ENCODE data around the gene SP7. TPM values are rescaled to one million over a fixed set of nuclear protein-coding genes. Genes with fewer than 3 reads are reported as not detected.

The SP7 gene
- total and polyA plus RNA-seq, 9 of the 15 experiments (the other 6 are each of a cell fraction or from before 2014, with no cell fraction given): 0.04 TPM; not detected in 8

- TF ChIP-seq CREB3L1 (IDR thresholded peaks at IDR 0.05; ENCODE audit: borderline replicate concordance, low read depth): 0 out of 2 replicates have a peak, but pooled peaks have one; percentile 26
- TF ChIP-seq ZNF384 (IDR thresholded peaks at IDR 0.05; ENCODE audit: low read depth, low read length): peak; percentile 29; the same call in 1 of the 2 replicates
- no peak for TF ChIP-seq ZNF764 (CRISPR knock-in tag; IDR thresholded peaks at IDR 0.05; ENCODE audit: low read depth)
- 0 out of 2 replicates have a peak, but pooled peaks have one; percentile 14 for TF ChIP-seq MEF2D (tag; conservative IDR thresholded peaks at IDR 0.05; ENCODE audit: low read depth)
- TF ChIP-seq LEF1 (IDR thresholded peaks at IDR 0.05): peak; percentile 81
- TF ChIP-seq NFATC3 (IDR thresholded peaks at IDR 0.05): peak; percentile 28; the same call in 1 of the 2 replicates
- no peak for TF ChIP-seq ZBTB12 (CRISPR knock-in tag; IDR thresholded peaks at IDR 0.05)
- TF ChIP-seq ARID1B (IDR thresholded peaks at IDR 0.05): peak; percentile 78
- TF ChIP-seq THRB (CRISPR knock-in tag; conservative IDR thresholded peaks at IDR 0.05): 0 out of 2 replicates have a peak, but pooled peaks have one; percentile 50
- peak; percentile 22; the same call in 1 of the 2 replicates for TF ChIP-seq RAD51 (IDR thresholded peaks at IDR 0.05; ENCODE audit: borderline replicate concordance, low read depth)
- TF ChIP-seq SNAPC5 (CRISPR knock-in tag; IDR thresholded peaks at IDR 0.05): no peak
- peak in 1 of 2 experiments; percentile 84; a peak in 2 of 4 replicates for TF ChIP-seq HDAC1 (IDR thresholded peaks at IDR 0.05)
- peak; percentile 34; the same call in 1 of the 2 replicates for TF ChIP-seq POLR2A (conservative IDR thresholded peaks at IDR 0.05)
- no peak for TF ChIP-seq COPS2 (conservative IDR thresholded peaks at IDR 0.05)
- TF ChIP-seq CTCF (IDR thresholded peaks at IDR 0.05 in 2 of 3, conservative IDR thresholded peaks at IDR 0.05 in 1 of 3; ENCODE audit: insufficient read depth in 2 of 3, low read depth in 1 of 3, low read length in 3 of 3): peak in 1 of 3 experiments; percentile 12; a peak in 2 of 6 replicates
Measured at GRCh38 chr12:53355121-53355520, 19.0 kb upstream of the SP7 start (continued).

All from K562 (cell line).